Body of pancreas (tissue), 4 donors: Measurements from ENCODE around the gene SLC23A3.

Experiments
- POLR2A ChIP-seq, 3 donors: fragments of 450-650 bp; IDR thresholded peaks; one replicate each; pipeline ENCODE4 v1.6.1; 2016; ENCODE audit warnings: antibody characterized with exemption in 3 of 3, mild to moderate bottlenecking in 2 of 3
- TF ChIP-seq, protein P1 (sequence below), 7 experiments: fragments of 450-650 bp in 4 of 7; fragments of 200-600 bp in 3 of 7; sonication (generic) in 3 of 7; IDR thresholded peaks; one replicate each; pipeline ENCODE4 v1.5.1; 2016 to 2019; ENCODE audit warnings: antibody characterized with exemption in 7 of 7

- TF ChIP-seq, protein P1, sequence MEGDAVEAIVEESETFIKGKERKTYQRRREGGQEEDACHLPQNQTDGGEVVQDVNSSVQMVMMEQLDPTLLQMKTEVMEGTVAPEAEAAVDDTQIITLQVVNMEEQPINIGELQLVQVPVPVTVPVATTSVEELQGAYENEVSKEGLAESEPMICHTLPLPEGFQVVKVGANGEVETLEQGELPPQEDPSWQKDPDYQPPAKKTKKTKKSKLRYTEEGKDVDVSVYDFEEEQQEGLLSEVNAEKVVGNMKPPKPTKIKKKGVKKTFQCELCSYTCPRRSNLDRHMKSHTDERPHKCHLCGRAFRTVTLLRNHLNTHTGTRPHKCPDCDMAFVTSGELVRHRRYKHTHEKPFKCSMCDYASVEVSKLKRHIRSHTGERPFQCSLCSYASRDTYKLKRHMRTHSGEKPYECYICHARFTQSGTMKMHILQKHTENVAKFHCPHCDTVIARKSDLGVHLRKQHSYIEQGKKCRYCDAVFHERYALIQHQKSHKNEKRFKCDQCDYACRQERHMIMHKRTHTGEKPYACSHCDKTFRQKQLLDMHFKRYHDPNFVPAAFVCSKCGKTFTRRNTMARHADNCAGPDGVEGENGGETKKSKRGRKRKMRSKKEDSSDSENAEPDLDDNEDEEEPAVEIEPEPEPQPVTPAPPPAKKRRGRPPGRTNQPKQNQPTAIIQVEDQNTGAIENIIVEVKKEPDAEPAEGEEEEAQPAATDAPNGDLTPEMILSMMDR (IDR thresholded peaks at IDR 0.05), result no peak
- TF ChIP-seq POLR2A (IDR thresholded peaks at IDR 0.05), result no peak
Observed at GRCh38 chr2:219175486-219175885, 5.7 kb upstream of the SLC23A3 start.
